Lower leg skin (tissue), 3 donors: Measurements from ENCODE around the gene UNC13A.

Experiments
- POLR2A ChIP-seq, 2 donors: fragments of 450-650 bp; IDR thresholded peaks; one replicate each; pipeline ENCODE4 v1.6.1; 2016 to 2017; ENCODE audit warnings: antibody characterized with exemption in 2 of 2, mild to moderate bottlenecking in 1 of 2, moderate library complexity in 1 of 2
- TF ChIP-seq, protein P1 (sequence below), 3 donors: fragments of 450-650 bp; IDR thresholded peaks; one replicate each; pipeline ENCODE4 v1.5.1; 2016; ENCODE audit warnings: antibody characterized with exemption in 3 of 3, mild to moderate bottlenecking in 3 of 3, moderate library complexity in 2 of 3

DNA sequence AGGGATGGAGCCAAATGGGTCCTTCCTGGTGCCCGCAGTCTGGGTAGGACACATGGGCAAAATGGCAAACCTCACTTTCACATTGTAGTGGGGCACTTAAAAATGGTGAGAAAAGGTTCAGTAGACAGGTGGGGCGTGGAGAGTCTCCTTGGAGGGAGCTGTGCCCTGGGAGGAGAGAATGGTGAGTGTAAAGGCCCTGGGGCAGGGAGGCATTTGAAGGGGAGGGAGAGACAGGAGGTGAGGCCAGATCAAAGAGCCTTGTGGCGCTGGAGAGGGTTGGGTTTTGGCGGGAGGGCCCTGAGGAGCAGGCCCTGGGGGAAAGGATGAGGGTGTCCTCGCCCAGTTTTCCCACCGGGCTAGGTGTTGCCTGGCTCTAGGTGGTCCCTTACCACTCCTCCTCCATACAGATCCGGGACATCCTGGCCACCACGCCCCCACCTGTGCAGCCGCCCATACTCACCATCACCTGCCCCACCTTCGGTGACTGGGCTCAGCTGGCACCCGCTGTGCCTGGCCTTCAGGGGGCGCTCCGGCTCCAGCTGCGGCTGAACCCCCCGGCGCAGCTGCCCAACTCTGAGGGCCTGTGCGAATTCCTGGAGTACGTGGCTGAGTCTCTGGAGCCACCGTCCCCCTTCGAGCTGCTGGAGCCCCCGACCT lies 37.4 kb upstream of the UNC13A start:
- TF ChIP-seq, protein P1, sequence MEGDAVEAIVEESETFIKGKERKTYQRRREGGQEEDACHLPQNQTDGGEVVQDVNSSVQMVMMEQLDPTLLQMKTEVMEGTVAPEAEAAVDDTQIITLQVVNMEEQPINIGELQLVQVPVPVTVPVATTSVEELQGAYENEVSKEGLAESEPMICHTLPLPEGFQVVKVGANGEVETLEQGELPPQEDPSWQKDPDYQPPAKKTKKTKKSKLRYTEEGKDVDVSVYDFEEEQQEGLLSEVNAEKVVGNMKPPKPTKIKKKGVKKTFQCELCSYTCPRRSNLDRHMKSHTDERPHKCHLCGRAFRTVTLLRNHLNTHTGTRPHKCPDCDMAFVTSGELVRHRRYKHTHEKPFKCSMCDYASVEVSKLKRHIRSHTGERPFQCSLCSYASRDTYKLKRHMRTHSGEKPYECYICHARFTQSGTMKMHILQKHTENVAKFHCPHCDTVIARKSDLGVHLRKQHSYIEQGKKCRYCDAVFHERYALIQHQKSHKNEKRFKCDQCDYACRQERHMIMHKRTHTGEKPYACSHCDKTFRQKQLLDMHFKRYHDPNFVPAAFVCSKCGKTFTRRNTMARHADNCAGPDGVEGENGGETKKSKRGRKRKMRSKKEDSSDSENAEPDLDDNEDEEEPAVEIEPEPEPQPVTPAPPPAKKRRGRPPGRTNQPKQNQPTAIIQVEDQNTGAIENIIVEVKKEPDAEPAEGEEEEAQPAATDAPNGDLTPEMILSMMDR (IDR thresholded peaks at IDR 0.05) = no peak
- no peak for TF ChIP-seq POLR2A (IDR thresholded peaks at IDR 0.05)
